ENCODE measurements around the gene YIF1A. TPM values are rescaled to one million over a fixed set of nuclear protein-coding genes. Genes with fewer than 3 reads are reported as not detected.
"Not testable (repeated sequence)": the region's sequence is repeated elsewhere in the genome, so short reads cannot be mapped to it uniquely, and the experiment has no call there.

Gene YIF1A
- total RNA-seq, 3 donors from 2014 or later = 154 to 170 (median 159) TPM

DNA sequence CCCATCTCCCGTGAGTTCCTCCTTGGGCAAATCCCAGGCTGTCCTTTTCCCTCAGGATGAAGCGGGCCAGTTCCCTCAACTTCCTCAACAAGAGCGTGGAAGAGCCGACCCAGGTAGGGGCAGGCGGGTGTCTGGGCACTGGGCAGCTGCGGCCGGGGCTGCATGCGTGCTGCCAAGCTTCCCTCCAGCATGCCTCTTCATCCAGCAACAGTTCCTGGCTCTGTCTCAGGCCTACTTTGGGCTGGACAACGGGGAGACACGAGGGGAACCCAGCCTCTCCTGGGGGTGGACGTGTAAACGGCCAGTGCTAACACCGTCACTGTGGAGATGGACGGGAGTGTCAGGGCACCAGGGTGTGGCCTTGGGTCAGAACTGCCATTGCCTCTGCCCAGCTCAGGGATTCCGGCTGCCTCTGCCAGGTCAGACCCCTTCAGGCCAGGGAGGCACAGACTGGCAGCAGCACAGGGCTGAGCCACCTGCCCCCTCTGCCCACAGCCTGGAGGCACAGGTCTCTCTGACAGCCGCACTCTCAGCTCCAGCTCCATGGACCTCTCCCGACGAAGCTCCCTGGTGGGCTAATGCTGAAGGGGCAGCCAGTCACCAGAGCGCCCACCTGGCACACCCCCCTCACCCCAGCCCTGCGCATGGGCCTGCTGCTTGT lies 22.4 kb downstream of the YIF1A start:
- Mint-ChIP-seq H3K27me3 (ENCODE audit: low read depth) (no peaks in the 10 kb centered on the region), H3K36me3 (ENCODE audit: insufficient read depth) (peaks cover 14% of the 10 kb centered on the region)

DNA sequence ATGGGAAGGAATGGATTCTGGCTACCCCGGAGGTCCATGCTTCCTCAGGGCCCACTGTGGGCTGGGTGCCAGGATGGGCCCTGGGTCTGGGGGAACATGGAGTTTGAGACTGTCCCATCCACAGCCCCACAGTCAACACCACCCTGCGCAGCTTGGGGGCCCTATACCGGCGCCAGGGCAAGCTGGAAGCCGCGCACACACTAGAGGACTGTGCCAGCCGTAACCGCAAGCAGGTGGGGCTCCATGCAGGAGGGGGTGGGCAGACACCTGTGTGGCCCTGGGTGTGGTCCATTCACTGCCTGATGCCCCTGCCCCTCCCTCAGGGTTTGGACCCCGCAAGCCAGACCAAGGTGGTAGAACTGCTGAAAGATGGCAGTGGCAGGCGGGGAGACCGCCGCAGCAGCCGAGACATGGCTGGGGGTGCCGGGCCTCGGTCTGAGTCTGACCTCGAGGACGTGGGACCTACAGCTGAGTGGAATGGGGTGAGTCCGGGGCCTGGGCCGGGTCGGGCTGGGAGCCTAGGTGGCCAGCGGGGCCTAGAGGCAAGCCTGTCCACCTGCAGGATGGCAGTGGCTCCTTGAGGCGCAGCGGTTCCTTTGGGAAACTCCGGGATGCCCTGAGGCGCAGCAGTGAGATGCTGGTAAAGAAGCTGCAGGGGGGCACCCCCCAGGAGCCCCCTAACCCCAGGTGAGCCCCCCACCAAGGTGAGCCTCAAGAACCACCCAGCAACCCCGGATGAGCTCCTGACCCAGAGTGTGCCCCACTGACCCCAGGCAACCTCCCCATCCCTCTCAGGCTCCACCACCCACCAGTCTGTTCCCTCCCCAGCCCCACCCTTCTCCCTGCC lies 23.2 kb downstream of the YIF1A start:
- Mint-ChIP-seq H3K36me3 (ENCODE audit: insufficient read depth) (peaks cover 13% of the 10 kb centered on the region), H3K27me3 (ENCODE audit: low read depth) (no peaks in the 10 kb centered on the region), H3K4me1 (ENCODE audit: low read depth) (peaks cover 27% of the 10 kb centered on the region), H3K4me3 (no peak overlapping the region), H3K9me3 (no peaks in the 10 kb centered on the region)
- no peak for DNase-seq
- no peak for ATAC-seq

More for the DNA sequence above, 22.4 kb downstream of the YIF1A start:
- ATAC-seq = no peak
- peaks cover 29% of the 10 kb centered on the region for H3K4me1 Mint-ChIP-seq (ENCODE audit: low read depth)
- DNase-seq = no peak
- no peaks in the 10 kb centered on the region for H3K9me3 Mint-ChIP-seq
- peak overlapping the region; percentile 96 for H3K4me3 Mint-ChIP-seq

DNA sequence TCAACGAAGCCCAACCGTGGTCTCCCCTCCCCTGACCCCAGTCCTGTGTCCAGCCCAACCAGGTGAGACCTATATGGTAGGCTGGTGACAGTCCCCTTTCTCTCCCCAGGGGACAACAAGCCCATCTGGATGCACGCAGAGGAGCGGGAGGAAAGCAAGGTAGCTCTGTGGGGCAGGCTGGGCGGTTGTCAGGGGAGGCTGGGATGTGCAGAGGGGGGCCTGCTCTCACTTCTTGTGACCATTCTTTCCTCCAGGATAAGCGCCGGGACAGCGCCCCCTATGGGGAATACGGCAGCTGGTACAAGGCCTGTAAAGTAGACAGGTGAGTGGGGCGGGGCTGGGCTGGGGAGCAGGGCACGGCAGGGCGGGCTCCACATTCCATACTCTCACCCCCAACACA lies 24.0 kb downstream of the YIF1A start:
- H3K36me3 Mint-ChIP-seq (ENCODE audit: insufficient read depth) = peaks cover 14% of the 10 kb centered on the region
- no peaks in the 10 kb centered on the region for H3K9me3 Mint-ChIP-seq
- no peaks in the 10 kb centered on the region for H3K27me3 Mint-ChIP-seq (ENCODE audit: low read depth)
- no peak overlapping the region for H3K4me3 Mint-ChIP-seq
- peaks cover 19% of the 10 kb centered on the region for H3K4me1 Mint-ChIP-seq (ENCODE audit: low read depth)
- ATAC-seq (no peak), DNase-seq (peak; percentile 27)

DNA sequence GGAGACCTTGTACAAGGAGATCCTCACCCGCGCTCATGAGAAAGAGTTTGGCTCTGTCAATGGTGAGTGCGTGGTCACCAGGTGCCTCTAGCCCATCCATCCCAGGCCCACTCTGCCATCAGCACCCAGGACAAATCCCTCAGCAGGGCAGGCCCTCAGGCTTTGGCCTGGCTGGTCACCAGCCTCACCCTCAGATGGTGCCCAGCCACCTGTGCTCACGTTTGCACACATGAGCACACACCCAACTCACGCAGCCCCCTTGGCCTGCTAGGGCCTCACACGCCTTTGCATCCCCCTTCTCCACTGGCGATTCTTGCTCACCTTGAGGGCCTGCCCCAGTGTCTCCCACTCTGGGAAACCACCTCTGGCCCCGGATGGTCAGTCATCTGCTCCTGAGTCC lies 24.6 kb downstream of the YIF1A start:
- no peaks in the 10 kb centered on the region for H3K27me3 Mint-ChIP-seq (ENCODE audit: low read depth)
- H3K36me3 Mint-ChIP-seq (ENCODE audit: insufficient read depth) = peaks cover 17% of the 10 kb centered on the region
- H3K4me3 Mint-ChIP-seq = no peak overlapping the region
- no peaks in the 10 kb centered on the region for H3K9me3 Mint-ChIP-seq
- DNase-seq (no peak), ATAC-seq (no peak)
- peaks cover 17% of the 10 kb centered on the region for H3K4me1 Mint-ChIP-seq (ENCODE audit: low read depth)

DNA sequence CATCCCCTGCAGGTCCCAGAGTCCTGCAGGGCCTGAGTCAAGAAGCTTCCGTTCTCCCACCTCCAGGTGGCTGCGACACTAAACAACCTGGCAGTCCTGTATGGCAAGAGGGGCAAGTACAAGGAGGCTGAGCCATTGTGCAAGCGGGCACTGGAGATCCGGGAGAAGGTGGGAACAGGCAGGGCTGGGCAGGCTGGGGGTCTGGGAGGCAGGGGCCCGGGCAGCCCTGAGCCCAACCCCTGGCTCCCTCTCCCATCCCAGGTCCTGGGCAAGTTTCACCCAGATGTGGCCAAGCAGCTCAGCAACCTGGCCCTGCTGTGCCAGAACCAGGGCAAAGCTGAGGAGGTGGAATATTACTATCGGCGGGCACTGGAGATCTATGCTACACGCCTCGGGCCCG lies 25.2 kb downstream of the YIF1A start:
- Mint-ChIP-seq H3K9me3 (no peaks in the 10 kb centered on the region), H3K27me3 (ENCODE audit: low read depth) (no peaks in the 10 kb centered on the region), H3K4me3 (no peak overlapping the region), H3K36me3 (ENCODE audit: insufficient read depth) (peaks cover 22% of the 10 kb centered on the region), H3K4me1 (ENCODE audit: low read depth) (peaks cover 19% of the 10 kb centered on the region)
- no peak for DNase-seq
- no peak for ATAC-seq

DNA sequence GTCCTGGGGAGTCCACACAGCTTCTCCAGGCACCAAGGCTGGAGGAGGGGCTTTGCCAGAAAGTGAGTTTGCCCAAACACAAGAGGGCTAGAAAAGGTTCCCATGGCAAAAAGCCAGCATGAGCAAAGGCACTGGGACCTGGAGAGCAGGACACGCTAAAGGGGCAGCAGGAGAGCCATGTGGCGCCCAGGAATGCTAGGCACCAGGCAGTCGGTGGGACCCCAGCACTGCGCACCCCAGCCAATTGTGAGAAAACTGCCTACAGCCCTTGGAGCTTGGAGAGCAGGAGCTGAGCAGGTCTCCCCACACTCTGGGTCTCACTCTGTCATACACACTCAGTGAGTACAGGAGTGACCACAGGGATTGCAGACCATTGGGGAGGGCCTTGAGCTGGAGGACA lies 25.7 kb downstream of the YIF1A start:
- Mint-ChIP-seq H3K4me1 (ENCODE audit: low read depth) (peaks cover 21% of the 10 kb centered on the region), H3K36me3 (ENCODE audit: insufficient read depth) (peaks cover 22% of the 10 kb centered on the region), H3K4me3 (no peak overlapping the region), H3K9me3 (no peaks in the 10 kb centered on the region), H3K27me3 (ENCODE audit: low read depth) (no peaks in the 10 kb centered on the region)
- ATAC-seq = no peak
- no peak for DNase-seq

DNA sequence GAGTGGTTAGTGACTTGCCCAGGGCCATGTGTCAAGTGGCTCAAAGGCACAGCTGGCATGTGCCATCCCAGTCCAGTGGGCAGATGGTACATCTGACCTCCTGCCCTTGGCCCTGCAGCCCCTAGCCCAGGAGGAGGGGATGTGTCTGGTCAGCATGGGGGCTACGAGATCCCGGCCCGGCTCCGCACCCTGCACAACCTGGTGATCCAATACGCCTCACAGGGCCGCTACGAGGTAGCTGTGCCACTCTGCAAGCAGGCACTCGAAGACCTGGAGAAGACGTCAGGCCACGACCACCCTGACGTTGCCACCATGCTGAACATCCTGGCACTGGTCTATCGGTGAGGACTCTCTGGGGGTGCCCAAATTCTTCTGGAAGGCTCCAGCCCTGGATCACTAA lies 26.2 kb downstream of the YIF1A start:
- H3K9me3 Mint-ChIP-seq = no peaks in the 10 kb centered on the region
- DNase-seq (no peak), ATAC-seq (no peak)
- no peaks in the 10 kb centered on the region for H3K27me3 Mint-ChIP-seq (ENCODE audit: low read depth)
- peaks cover 22% of the 10 kb centered on the region for H3K36me3 Mint-ChIP-seq (ENCODE audit: insufficient read depth)
- H3K4me1 Mint-ChIP-seq (ENCODE audit: low read depth) = peaks cover 18% of the 10 kb centered on the region
- no peak overlapping the region for H3K4me3 Mint-ChIP-seq

DNA sequence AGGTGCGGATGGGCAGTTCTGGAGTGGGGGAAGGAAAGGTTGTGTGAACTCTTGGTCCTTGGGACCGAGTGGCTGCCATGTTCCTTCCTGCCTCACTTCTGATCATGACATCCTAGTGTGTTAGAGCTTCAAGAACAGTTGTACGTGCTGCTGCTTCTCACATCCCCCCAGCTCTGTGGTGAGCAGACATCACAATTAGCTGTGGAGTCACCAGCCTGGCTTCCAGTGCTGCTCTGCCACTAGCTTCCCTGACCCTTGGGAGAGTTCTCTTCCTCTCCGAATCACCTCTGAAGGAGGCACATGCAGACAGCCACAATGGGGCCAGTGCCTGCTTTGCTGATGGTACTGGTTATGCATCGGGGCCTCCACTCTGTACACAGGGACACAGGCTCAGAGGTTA lies 26.8 kb downstream of the YIF1A start:
- Mint-ChIP-seq H3K36me3 (ENCODE audit: insufficient read depth) (peaks cover 22% of the 10 kb centered on the region), H3K27me3 (ENCODE audit: low read depth) (no peaks in the 10 kb centered on the region), H3K4me1 (ENCODE audit: low read depth) (peaks cover 17% of the 10 kb centered on the region), H3K4me3 (no peak overlapping the region), H3K9me3 (no peaks in the 10 kb centered on the region)
- ATAC-seq = no peak
- no peak for DNase-seq

DNA sequence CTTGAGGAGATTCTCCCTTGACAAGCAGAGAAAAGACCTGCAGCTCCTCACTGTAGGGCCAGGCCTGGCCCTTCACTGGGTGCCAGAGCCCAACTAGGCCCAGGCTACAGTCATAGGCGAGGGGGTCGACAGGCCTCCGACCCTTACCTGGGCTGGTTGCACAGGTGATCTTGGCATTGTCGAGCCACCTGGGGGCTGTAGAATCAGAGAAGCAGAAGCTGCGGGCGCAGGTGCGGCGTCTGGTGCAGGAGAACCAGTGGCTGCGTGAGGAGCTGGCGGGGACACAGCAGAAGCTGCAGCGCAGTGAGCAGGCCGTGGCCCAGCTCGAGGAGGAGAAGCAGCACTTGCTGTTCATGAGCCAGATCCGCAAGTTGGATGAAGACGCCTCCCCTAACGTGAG lies 27.4 kb downstream of the YIF1A start:
- no peaks in the 10 kb centered on the region for H3K9me3 Mint-ChIP-seq
- H3K27me3 Mint-ChIP-seq (ENCODE audit: low read depth) = no peaks in the 10 kb centered on the region
- H3K4me1 Mint-ChIP-seq (ENCODE audit: low read depth) = peaks cover 19% of the 10 kb centered on the region
- peaks cover 22% of the 10 kb centered on the region for H3K36me3 Mint-ChIP-seq (ENCODE audit: insufficient read depth)
- ATAC-seq (no peak), DNase-seq (no peak)
- no peak overlapping the region for H3K4me3 Mint-ChIP-seq

DNA sequence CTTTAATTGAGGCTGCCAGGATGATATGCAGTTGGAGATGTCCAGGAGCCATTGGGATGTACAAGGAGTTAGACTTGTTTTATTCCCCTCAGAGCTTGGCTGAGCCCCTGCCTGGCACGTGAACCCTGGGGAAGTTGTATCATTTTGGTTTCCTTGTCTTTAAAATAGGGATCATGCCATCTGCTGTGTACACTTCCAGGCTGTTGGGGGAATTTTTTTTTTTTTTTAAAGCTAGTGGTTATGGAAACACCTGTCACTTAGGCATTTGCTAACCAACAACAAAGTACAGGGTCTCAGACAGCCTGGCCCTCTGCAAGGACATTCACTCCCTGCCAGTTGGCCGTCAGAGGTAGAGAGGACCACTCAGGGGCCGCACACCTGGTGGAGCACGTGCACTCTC lies 29.0 kb downstream of the YIF1A start:
- no peaks in the 10 kb centered on the region for H3K27me3 Mint-ChIP-seq (ENCODE audit: low read depth)
- no peak for ATAC-seq
- DNase-seq = no peak
- no peaks in the 10 kb centered on the region for H3K9me3 Mint-ChIP-seq
- peaks cover 26% of the 10 kb centered on the region for H3K4me1 Mint-ChIP-seq (ENCODE audit: low read depth)
- no peak overlapping the region for H3K4me3 Mint-ChIP-seq
- H3K36me3 Mint-ChIP-seq (ENCODE audit: insufficient read depth) = peaks cover 22% of the 10 kb centered on the region

DNA sequence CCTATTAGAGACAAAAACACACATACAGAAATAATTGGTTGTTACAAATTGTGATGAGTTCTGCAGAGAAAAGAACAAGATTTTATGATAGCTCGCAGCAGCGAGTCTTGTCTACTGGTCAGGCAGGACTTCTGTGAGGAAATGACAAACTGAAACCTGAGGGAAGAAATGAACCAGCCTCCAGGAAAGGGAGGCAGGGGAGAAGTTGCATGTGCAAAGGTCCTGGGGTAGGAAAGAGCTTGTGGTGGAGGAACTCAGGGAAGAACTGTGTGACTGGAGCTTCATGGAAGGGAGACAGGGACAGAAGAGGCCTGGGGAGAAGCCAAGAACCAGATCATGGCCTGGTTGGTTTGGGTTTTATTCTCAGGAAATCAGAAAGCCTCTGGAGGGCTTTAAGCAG lies 29.7 kb downstream of the YIF1A start:
- H3K36me3 Mint-ChIP-seq (ENCODE audit: insufficient read depth) = peaks cover 18% of the 10 kb centered on the region
- H3K9me3 Mint-ChIP-seq = no peaks in the 10 kb centered on the region
- no peak for DNase-seq
- no peak for ATAC-seq
- peaks cover 26% of the 10 kb centered on the region for H3K4me1 Mint-ChIP-seq (ENCODE audit: low read depth)
- H3K27me3 Mint-ChIP-seq (ENCODE audit: low read depth) = no peaks in the 10 kb centered on the region
- peak overlapping the region; percentile 91 for H3K4me3 Mint-ChIP-seq

DNA sequence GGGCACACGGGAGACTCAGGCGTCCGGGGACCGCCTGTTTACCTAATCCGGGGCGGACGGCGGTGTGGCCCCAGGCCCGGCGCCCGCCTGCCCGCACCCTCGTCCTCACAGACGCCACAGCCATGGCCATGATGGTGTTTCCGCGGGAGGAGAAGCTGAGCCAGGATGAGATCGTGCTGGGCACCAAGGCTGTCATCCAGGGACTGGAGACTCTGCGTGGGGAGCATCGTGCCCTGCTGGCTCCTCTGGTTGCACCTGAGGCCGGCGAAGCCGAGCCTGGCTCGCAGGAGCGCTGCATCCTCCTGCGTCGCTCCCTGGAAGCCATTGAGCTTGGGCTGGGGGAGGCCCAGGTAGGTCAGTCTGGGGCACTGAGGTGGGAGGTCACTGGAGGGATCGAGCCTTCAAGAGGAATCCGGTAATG lies 30.5 kb downstream of the YIF1A start:
- peaks cover 15% of the 10 kb centered on the region for H3K36me3 Mint-ChIP-seq (ENCODE audit: insufficient read depth)
- H3K4me3 Mint-ChIP-seq = peak overlapping the region; percentile 91
- ATAC-seq (no peak), DNase-seq (no peak)
- peaks cover 26% of the 10 kb centered on the region for H3K4me1 Mint-ChIP-seq (ENCODE audit: low read depth)
- H3K9me3 Mint-ChIP-seq = no peaks in the 10 kb centered on the region
- H3K27me3 Mint-ChIP-seq (ENCODE audit: low read depth) = no peaks in the 10 kb centered on the region

DNA sequence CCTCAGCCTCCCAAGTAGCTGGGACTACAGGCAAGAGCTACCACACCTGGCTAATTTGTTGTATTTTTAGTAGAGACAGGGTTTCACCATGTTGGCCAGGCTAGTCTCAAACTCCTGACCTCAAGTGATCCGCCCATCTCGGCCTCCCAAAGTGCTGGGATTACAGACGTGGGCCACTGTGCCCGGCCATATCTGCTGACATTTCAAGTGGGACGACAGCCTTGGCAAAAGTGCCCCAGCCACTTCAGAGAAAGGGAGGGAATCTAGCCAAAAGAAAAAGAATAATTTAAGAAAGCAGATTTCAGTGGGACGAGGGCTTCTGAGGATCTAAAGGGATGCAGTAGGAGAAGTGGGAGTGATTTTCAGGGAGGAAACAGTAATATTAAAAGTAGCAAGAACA lies 35.9 kb downstream of the YIF1A start:
- not testable (repeated sequence) for H3K27me3 Mint-ChIP-seq (ENCODE audit: low read depth); ATAC-seq; H3K36me3 Mint-ChIP-seq (ENCODE audit: insufficient read depth); H3K9me3 Mint-ChIP-seq; H3K4me3 Mint-ChIP-seq; DNase-seq
- H3K4me1 Mint-ChIP-seq (ENCODE audit: low read depth) = peaks cover 14% of the 10 kb centered on the region

DNA sequence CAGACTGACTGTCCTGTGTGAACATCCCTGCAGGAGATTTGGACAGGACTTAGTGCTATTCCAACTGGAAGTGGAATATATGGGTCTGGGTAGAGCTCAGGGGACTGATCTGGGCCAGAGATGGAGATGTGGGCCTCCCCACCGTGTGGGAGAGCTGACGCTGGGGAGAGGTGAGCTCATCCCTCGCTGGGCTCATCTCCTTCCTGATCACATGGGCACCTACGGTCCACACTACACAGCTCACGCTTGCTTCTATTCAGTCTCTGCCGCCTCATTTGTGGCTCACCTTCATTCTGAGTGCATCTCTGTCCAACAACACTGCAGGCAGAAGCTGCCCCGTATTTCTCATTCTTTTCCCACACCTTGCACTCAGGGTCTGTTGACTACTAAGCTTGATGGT lies 37.1 kb downstream of the YIF1A start:
- H3K4me1 Mint-ChIP-seq (ENCODE audit: low read depth) = peaks cover 11% of the 10 kb centered on the region
- no peaks in the 10 kb centered on the region for H3K27me3 Mint-ChIP-seq (ENCODE audit: low read depth)
- ATAC-seq = no peak
- no peak overlapping the region for H3K4me3 Mint-ChIP-seq
- peaks cover 9% of the 10 kb centered on the region for H3K36me3 Mint-ChIP-seq (ENCODE audit: insufficient read depth)
- H3K9me3 Mint-ChIP-seq = no peaks in the 10 kb centered on the region
- DNase-seq = no peak

DNA sequence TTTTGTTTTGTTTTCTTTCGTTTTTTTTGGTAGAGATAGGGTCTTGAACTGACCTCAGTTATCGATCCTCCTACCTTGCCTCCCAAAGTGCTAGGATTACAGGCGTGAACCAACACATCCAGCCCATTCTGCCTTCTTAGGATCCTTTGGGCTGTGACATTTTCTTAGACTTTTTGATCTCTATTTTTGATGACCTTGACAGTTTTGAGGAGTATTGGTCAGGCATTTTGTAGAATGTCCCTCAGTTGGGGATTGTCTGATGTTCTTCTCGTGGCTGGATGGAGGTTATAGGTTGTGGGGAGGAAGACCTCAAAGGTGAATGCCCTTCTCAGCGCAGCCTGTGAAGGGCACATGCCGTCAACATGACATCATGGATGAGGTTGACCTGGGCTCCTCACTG lies 40.0 kb downstream of the YIF1A start:
- no peak for DNase-seq
- H3K9me3 Mint-ChIP-seq = no peaks in the 10 kb centered on the region
- no peaks in the 10 kb centered on the region for H3K27me3 Mint-ChIP-seq (ENCODE audit: low read depth)
- no peak overlapping the region for H3K4me3 Mint-ChIP-seq
- ATAC-seq = no peak
- peaks cover 2% of the 10 kb centered on the region for H3K4me1 Mint-ChIP-seq (ENCODE audit: low read depth)
- H3K36me3 Mint-ChIP-seq (ENCODE audit: insufficient read depth) = peaks cover 11% of the 10 kb centered on the region

Measured in activated T-cell treated with anti-CD3 and anti-CD28 coated beads, Interleukin-2, amount 50 U/mL, for 4 hours (primary cell).